HG03469 (cell line): ENCODE data around the gene CARD10.
"Not testable (repeated sequence)": the region's sequence is repeated elsewhere in the genome, so short reads cannot be mapped to it uniquely, and the experiment has no call there.

Experiments used
- ATAC-seq: cut with Tn5 transposase; IDR thresholded peaks from one replicate; pipeline ENCODE4 v1.9.1; 2021; ENCODE audit warnings: mild to moderate bottlenecking, moderate library complexity, moderate number of reproducible peaks; ENCODE audit not compliant: unreplicated experiment

CARD10 gene

GRCh38 chr22:37529652-37530345 lies 10.6 kb upstream of the CARD10 start:
- ATAC-seq = no peak

- ATAC-seq = not testable (repeated sequence)
These were observed 8.7 kb upstream of the CARD10 start for GRCh38 chr22:37527952-37528351.

- ATAC-seq = not testable (repeated sequence)
These were observed 8.0 kb upstream of the CARD10 start for GRCh38 chr22:37527081-37527752.

GRCh38 chr22:37526376-37526775 lies 7.2 kb upstream of the CARD10 start:
- ATAC-seq = no peak

- no peak for ATAC-seq
These were observed 6.6 kb upstream of the CARD10 start for GRCh38 chr22:37525746-37526350.

- ATAC-seq = no peak
These were observed 6.0 kb upstream of the CARD10 start for GRCh38 chr22:37525073-37525745.

- no peak for ATAC-seq
These were observed 3.3 kb upstream of the CARD10 start for GRCh38 chr22:37522482-37522881.

GRCh38 chr22:37521236-37521739 lies 2.1 kb upstream of the CARD10 start:
- ATAC-seq = no peak

- no peak for ATAC-seq
These were observed 1.6 kb upstream of the CARD10 start for GRCh38 chr22:37520776-37521191.

GRCh38 chr22:37518509-37519267 lies 527 bp downstream of the CARD10 start:
- no peak for ATAC-seq

GRCh38 chr22:37517826-37518450 lies 1.3 kb downstream of the CARD10 start:
- no peak for ATAC-seq

GRCh38 chr22:37516456-37516855 lies 2.8 kb downstream of the CARD10 start:
- no peak for ATAC-seq

GRCh38 chr22:37515901-37516300 lies 3.3 kb downstream of the CARD10 start:
- ATAC-seq = no peak

GRCh38 chr22:37514526-37515051 lies 4.6 kb downstream of the CARD10 start:
- no peak for ATAC-seq

GRCh38 chr22:37511395-37512104 lies 7.7 kb downstream of the CARD10 start:
- ATAC-seq = no peak

- no peak for ATAC-seq
These were observed 9.1 kb downstream of the CARD10 start for GRCh38 chr22:37510091-37510490.

GRCh38 chr22:37509059-37509860 lies 10.0 kb downstream of the CARD10 start:
- no peak for ATAC-seq

- no peak for ATAC-seq
These were observed 10.7 kb downstream of the CARD10 start for GRCh38 chr22:37508431-37508992.
